Measurements from ENCODE around the gene PLRG1. TPM values are rescaled to one million over a fixed set of nuclear protein-coding genes. Genes with fewer than 3 reads are reported as not detected.

PLRG1 gene
- total RNA-seq, 1 donor from 2014 or later, result 95.7 TPM

DNA sequence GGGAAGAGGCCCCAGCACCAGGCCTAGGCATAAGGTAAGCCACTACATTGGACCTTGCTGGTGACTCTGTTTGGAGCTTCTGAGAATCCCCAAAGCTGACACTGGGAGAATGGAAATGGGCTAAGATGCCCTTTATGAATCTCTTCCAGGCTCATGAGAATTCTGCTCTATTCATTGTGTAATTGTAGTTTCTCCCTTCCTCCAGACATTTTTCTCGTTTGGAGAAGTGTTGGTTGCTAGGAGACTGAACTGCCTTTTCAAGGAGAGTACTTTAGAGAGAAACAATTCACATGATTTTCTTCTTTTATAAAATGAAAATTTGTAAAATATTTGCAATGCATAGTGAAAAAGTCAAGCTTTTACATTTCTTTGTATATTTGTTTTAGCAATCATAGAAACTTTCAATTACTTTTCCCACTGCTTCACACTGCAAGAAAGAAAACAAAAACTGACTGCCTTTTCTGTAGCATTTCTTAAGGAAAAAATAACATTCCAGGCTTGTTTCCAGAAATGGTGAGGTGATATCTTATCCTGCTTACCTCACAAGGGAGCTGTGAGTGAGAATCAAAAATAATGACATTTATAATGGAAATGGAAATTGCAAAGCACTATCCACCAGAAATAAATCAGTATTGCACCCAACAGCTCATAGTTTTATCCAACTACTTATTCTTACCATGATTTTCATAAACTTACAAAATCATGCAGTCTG is 33.7 kb downstream of the PLRG1 start:
- Mint-ChIP-seq H3K4me1 (ENCODE audit: unreplicated experiment) (peaks cover 34% of the 10 kb centered on the region), H3K27ac (no peak overlapping the region)

DNA sequence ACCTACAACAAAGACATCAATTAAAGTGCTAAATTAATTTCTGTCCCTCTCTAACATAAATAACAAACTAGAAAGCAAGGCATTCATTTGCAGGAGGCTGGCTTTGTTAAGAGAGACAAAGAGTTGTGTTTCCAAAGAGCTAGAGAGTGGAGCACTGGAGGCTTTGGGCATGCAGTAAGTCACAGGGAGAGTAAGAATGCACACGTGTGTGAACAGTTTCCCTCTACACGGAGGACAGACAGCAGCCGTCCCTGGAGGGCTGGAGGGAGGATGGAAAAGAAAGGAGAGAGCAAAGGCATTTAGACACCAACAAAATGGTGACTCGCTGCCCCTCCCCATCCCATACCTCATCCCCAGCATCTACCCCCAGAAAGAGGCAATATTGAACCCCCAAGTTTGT is 38.2 kb downstream of the PLRG1 start:
- Mint-ChIP-seq H3K27ac (peak overlapping the region; percentile 76), H3K4me3 (peak overlapping the region; percentile 49), H3K9me3 (no peaks in the 10 kb centered on the region), H3K4me1 (ENCODE audit: unreplicated experiment) (peaks cover 21% of the 10 kb centered on the region), H3K36me3 (no peaks in the 10 kb centered on the region), H3K27me3 (no peaks in the 10 kb centered on the region)
- TF ChIP-seq, protein P1, sequence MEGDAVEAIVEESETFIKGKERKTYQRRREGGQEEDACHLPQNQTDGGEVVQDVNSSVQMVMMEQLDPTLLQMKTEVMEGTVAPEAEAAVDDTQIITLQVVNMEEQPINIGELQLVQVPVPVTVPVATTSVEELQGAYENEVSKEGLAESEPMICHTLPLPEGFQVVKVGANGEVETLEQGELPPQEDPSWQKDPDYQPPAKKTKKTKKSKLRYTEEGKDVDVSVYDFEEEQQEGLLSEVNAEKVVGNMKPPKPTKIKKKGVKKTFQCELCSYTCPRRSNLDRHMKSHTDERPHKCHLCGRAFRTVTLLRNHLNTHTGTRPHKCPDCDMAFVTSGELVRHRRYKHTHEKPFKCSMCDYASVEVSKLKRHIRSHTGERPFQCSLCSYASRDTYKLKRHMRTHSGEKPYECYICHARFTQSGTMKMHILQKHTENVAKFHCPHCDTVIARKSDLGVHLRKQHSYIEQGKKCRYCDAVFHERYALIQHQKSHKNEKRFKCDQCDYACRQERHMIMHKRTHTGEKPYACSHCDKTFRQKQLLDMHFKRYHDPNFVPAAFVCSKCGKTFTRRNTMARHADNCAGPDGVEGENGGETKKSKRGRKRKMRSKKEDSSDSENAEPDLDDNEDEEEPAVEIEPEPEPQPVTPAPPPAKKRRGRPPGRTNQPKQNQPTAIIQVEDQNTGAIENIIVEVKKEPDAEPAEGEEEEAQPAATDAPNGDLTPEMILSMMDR (conservative IDR thresholded peaks at IDR 0.05), result no peak
- DNase-seq (ENCODE audit: extremely low spot score, unreplicated experiment), result no peak

More for the DNA sequence above, 33.7 kb downstream of the PLRG1 start:
- DNase-seq (ENCODE audit: extremely low spot score, unreplicated experiment), result no peak
- H3K4me3 Mint-ChIP-seq, result no peak overlapping the region
- no peaks in the 10 kb centered on the region for H3K9me3 Mint-ChIP-seq
- H3K36me3 Mint-ChIP-seq, result no peaks in the 10 kb centered on the region
- peaks cover 11% of the 10 kb centered on the region for H3K27me3 Mint-ChIP-seq
- TF ChIP-seq, protein P1 (conservative IDR thresholded peaks at IDR 0.05), result no peak

DNA sequence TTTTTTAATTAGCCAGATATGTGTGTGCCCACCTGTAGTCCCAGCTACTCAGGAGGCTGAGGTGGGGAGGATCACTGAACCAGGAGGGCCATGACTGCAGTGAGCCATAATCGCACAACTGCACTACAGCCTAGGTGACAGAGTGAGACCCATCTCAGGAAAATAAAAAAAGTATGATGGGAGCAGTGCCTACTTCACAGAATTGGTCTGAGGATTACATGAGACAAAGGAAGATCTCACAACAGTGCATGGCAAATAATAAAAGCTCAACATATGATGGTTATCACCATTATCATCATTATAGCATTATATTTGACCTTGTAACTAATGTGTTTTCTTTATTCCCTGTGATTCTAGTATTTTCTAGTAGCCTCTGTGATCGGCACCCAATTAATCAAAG is 38.7 kb downstream of the PLRG1 start:
- Mint-ChIP-seq H3K4me1 (ENCODE audit: unreplicated experiment) (peaks cover 21% of the 10 kb centered on the region), H3K27me3 (no peaks in the 10 kb centered on the region), H3K27ac (peak overlapping the region; percentile 76), H3K9me3 (no peaks in the 10 kb centered on the region), H3K4me3 (no peak overlapping the region), H3K36me3 (no peaks in the 10 kb centered on the region)
- no peak for DNase-seq (ENCODE audit: extremely low spot score, unreplicated experiment)
- TF ChIP-seq, protein P1 (conservative IDR thresholded peaks at IDR 0.05), result no peak

GRCh38 chr4:154507156-154507555 is 43.0 kb downstream of the PLRG1 start:
- Mint-ChIP-seq H3K4me1 (ENCODE audit: unreplicated experiment) (peaks cover 6% of the 10 kb centered on the region), H3K4me3 (peak overlapping the region; percentile 48), H3K36me3 (no peaks in the 10 kb centered on the region), H3K27me3 (peaks cover under 1% of the 10 kb centered on the region), H3K9me3 (no peaks in the 10 kb centered on the region), H3K27ac (peak overlapping the region; percentile 95)
- TF ChIP-seq, protein P1 (conservative IDR thresholded peaks at IDR 0.05), result no peak
- no peak for DNase-seq (ENCODE audit: extremely low spot score, unreplicated experiment)

DNA sequence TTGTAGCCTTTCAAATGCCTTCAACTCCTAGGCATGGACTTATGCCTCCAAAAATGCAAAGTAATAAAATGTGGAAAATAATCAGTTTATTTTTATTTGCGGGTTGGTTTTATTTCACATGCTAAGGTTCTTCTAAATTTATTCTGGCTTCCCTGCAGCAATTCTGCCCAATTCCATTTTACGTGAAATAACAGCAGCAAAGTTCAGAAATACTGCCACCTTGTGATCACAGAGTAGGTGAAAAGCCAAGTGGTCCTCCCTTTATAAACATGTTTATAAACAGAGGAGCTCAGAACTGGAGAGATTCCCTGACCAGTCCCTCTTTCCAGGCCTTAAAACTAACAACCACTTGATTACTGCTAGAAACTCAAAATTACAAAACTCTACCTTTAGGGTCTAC is 43.9 kb downstream of the PLRG1 start:
- Mint-ChIP-seq H3K36me3 (no peaks in the 10 kb centered on the region), H3K9me3 (no peaks in the 10 kb centered on the region), H3K4me1 (ENCODE audit: unreplicated experiment) (no peaks in the 10 kb centered on the region), H3K27ac (peak overlapping the region; percentile 95), H3K27me3 (peaks cover 4% of the 10 kb centered on the region), H3K4me3 (no peak overlapping the region)
- no peak for DNase-seq (ENCODE audit: extremely low spot score, unreplicated experiment)
- TF ChIP-seq, protein P1 (conservative IDR thresholded peaks at IDR 0.05), result peak; percentile 75
